Endodermal cell (in vitro differentiated cells): ENCODE results near the gene ACOT7. TPM values are rescaled to one million over a fixed set of nuclear protein-coding genes. Genes with fewer than 3 reads are reported as not detected.

Source experiments
- DNase-seq: peaks from one replicate; pipeline ENCODE4 v3.0.0-alpha.2; 2017
- H3K27ac ChIP-seq: 2 replicates; pipeline ENCODE4 v1.5.1; 2013; ENCODE audit warnings: mild to moderate bottlenecking, low read depth, low read length, moderate library complexity
- H3K27me3 ChIP-seq: 2 replicates; pipeline ENCODE4 v1.6.1; 2013; ENCODE audit warnings: mild to moderate bottlenecking, low read length, moderate library complexity; ENCODE audit not compliant: insufficient read depth, control insufficient read depth, poor library complexity, severe bottlenecking
- H3K36me3 ChIP-seq: 2 replicates; pipeline ENCODE4 v1.7.0; 2013; ENCODE audit warnings: mild to moderate bottlenecking, low read length, moderate library complexity; ENCODE audit not compliant: control insufficient read depth, insufficient read depth
- H3K4me1 ChIP-seq: one replicate; pipeline ENCODE4 v1.7.0; 2013; ENCODE audit warnings: low read length; ENCODE audit not compliant: control insufficient read depth, insufficient read depth
- H3K4me3 ChIP-seq: 2 replicates; pipeline ENCODE4 v1.5.1; 2013; ENCODE audit warnings: mild to moderate bottlenecking, low read length, moderate library complexity
- H3K9ac ChIP-seq: 2 replicates; pipeline ENCODE4 v1.6.1; 2013; ENCODE audit warnings: mild to moderate bottlenecking, low read length, moderate library complexity; ENCODE audit not compliant: poor library complexity, severe bottlenecking; ENCODE audit errors: extremely low read depth
- H3K9me3 ChIP-seq: 2 replicates; pipeline ENCODE4 v1.6.1; 2013; ENCODE audit warnings: mild to moderate bottlenecking, low read length, moderate library complexity; ENCODE audit not compliant: control insufficient read depth
- H3K27ac Mint-ChIP-seq: 2 replicates; pipeline ENCODE4 v1.8.0; 2020; ENCODE audit warnings: mixed read lengths
- H3K27me3 Mint-ChIP-seq: 2 replicates; pipeline ENCODE4 v1.8.0; 2021; ENCODE audit warnings: mild to moderate bottlenecking, mixed read lengths; ENCODE audit not compliant: insufficient read depth
- H3K36me3 Mint-ChIP-seq: 2 replicates; pipeline ENCODE4 v1.8.0; 2020; ENCODE audit warnings: low read depth, mixed read lengths
- H3K4me1 Mint-ChIP-seq: 2 replicates; pipeline ENCODE4 v1.8.0; 2020; ENCODE audit warnings: mixed read lengths
- H3K4me3 Mint-ChIP-seq: 2 replicates; pipeline ENCODE4 v1.8.0; 2020; ENCODE audit warnings: mild to moderate bottlenecking, moderate library complexity, mixed read lengths
- H3K9me3 Mint-ChIP-seq: 2 replicates; pipeline ENCODE4 v1.8.0; 2020; ENCODE audit warnings: mild to moderate bottlenecking, mixed read lengths
- CTCF ChIP-seq: fragments of 200-600 bp; sonication (generic); conservative IDR thresholded peaks from 2 replicates; pipeline ENCODE4 v1.5.0; 2021; ENCODE audit warnings: antibody characterized with exemption, mild to moderate bottlenecking
- WGBS, 2 experiments: methylation state at CpG; one replicate each; pipeline versions ENCODE4 v1.1.5 to v1.1.7; 2013; ENCODE audit warnings: missing lambda C conversion rate in 2 of 2, mixed read lengths in 1 of 2; ENCODE audit not compliant: insufficient coverage in 1 of 2, insufficient read length in 1 of 2; 5-methylcytosine and 5-hydroxymethylcytosine counted together
- total RNA-seq, 2 donors: library from RNA; stranded (reverse); fragmentation: NEBNext Ultra II Directional in 1 of 2; extraction: Animal tissue kit (Norgen Biotek cat#: 25700) in 1 of 2; gene quantifications; 2 replicates in 1 of 2; 3 replicates in 1 of 2; pipeline ENCODE4 v1.2.1, GENCODE V29; 2021

The ACOT7 gene
- total RNA-seq, 2 donors from 2014 or later = 51.3 to 70.7 TPM

GRCh38 chr1:6358144-6358624, 35.4 kb downstream of the ACOT7 start:
- Mint-ChIP-seq H3K4me1 (peaks cover 22% of the 10 kb centered on the region), H3K27me3 (no peaks in the 10 kb centered on the region), H3K4me3 (no peak overlapping the region), H3K27ac (peak overlapping the region; percentile 21), H3K36me3 (peaks cover 2% of the 10 kb centered on the region), H3K9me3 (peaks cover 2% of the 10 kb centered on the region)
- no peak for TF ChIP-seq CTCF
- H3K27ac ChIP-seq = no peak overlapping the region
- peak; percentile 44 for DNase-seq
- no peak overlapping the region for H3K4me3 ChIP-seq
- H3K9me3 ChIP-seq = no peaks in the 10 kb centered on the region
- H3K4me1 ChIP-seq = peaks cover 24% of the 10 kb centered on the region
- H3K27me3 ChIP-seq = no peaks in the 10 kb centered on the region
- H3K9ac ChIP-seq = no peak overlapping the region
- H3K36me3 ChIP-seq = no peaks in the 10 kb centered on the region
- WGBS, 2 experiments = 89 to 92% methylated on average over 4 to 10 of the region's 10 CpGs

- 80% methylated on average over 6 to 11 of the region's 11 CpGs for WGBS, 2 experiments
- H3K27me3 ChIP-seq = no peaks in the 10 kb centered on the region
- H3K27ac ChIP-seq = no peak overlapping the region
- TF ChIP-seq CTCF = peak; percentile 83
- H3K4me1 Mint-ChIP-seq = peaks cover 22% of the 10 kb centered on the region
- no peaks in the 10 kb centered on the region for H3K9me3 Mint-ChIP-seq
- no peak overlapping the region for H3K4me3 ChIP-seq
- peaks cover 24% of the 10 kb centered on the region for H3K4me1 ChIP-seq
- H3K9ac ChIP-seq = no peak overlapping the region
- H3K27me3 Mint-ChIP-seq = no peaks in the 10 kb centered on the region
- H3K9me3 ChIP-seq = no peaks in the 10 kb centered on the region
- no peak overlapping the region for H3K4me3 Mint-ChIP-seq
- peak; percentile 87 for DNase-seq
- no peaks in the 10 kb centered on the region for H3K36me3 ChIP-seq
- H3K36me3 Mint-ChIP-seq = no peaks in the 10 kb centered on the region
- H3K27ac Mint-ChIP-seq = no peak overlapping the region
These were observed 36.2 kb downstream of the ACOT7 start for GRCh38 chr1:6357243-6357936.

GRCh38 chr1:6355621-6356020, 37.9 kb downstream of the ACOT7 start:
- H3K9me3 ChIP-seq = no peaks in the 10 kb centered on the region
- no peak overlapping the region for H3K4me3 ChIP-seq
- H3K4me1 ChIP-seq = peaks cover 16% of the 10 kb centered on the region
- 94 to 95% methylated on average over 11 of the region's 11 CpGs for WGBS, 2 experiments
- Mint-ChIP-seq H3K4me1 (peaks cover 11% of the 10 kb centered on the region), H3K9me3 (no peaks in the 10 kb centered on the region), H3K36me3 (no peaks in the 10 kb centered on the region), H3K27me3 (no peaks in the 10 kb centered on the region), H3K27ac (no peak overlapping the region), H3K4me3 (no peak overlapping the region)
- TF ChIP-seq CTCF = no peak
- DNase-seq = no peak
- no peaks in the 10 kb centered on the region for H3K36me3 ChIP-seq
- H3K9ac ChIP-seq = no peak overlapping the region
- no peak overlapping the region for H3K27ac ChIP-seq
- H3K27me3 ChIP-seq = no peaks in the 10 kb centered on the region
